IMR-90 (cell line): ENCODE measurements around the gene NANOGP8. TPM values are rescaled to one million over a fixed set of nuclear protein-coding genes. Genes with fewer than 3 reads are reported as not detected.
"Not testable (repeated sequence)": the region's sequence is repeated elsewhere in the genome, so short reads cannot be mapped to it uniquely, and the experiment has no call there.

Source experiments
- ATAC-seq: fragments of 200-7000 bp; cut with Tn5 transposase; 2 replicates; pipeline ENCODE4 v1.9.1; 2020; ENCODE audit warnings: low read depth, mild to moderate bottlenecking, moderate library complexity
- BruUV-seq: library from RNA; stranded (reverse); fragments of 400-500 nt; replicated peaks from 2 replicates; lab custom pipeline; 2021; lab: Mats Ljungman, UMichigan
- CTCF ChIA-PET: fragments of 300-600 bp; formaldehyde crosslinking; extraction: SDS; loops from one replicate; lab custom pipeline; 2021; ENCODE audit warnings: antibody characterized with exemption; lab: Yijun Ruan, JAX
- POLR2A ChIA-PET: fragments of 300-600 bp; sonication (Branson Sonifier 250); formaldehyde crosslinking; loops from one replicate; lab custom pipeline; 2022; ENCODE audit warnings: antibody characterized with exemption; ENCODE audit not compliant: unreplicated experiment; lab: Charles Lee
- DNase-seq: peaks from one replicate; pipeline ENCODE4 v3.0.0; 2013
- H2AFZ ChIP-seq: replicated peaks from 2 replicates; pipeline ENCODE3; 2013; ENCODE audit warnings: low read length, mild to moderate bottlenecking; ENCODE audit not compliant: poor library complexity
- H2AK5ac ChIP-seq: 2 replicates; pipeline ENCODE4 v1.6.1; 2013; ENCODE audit warnings: low read depth, low read length, inconsistent platforms
- H2AK9ac ChIP-seq: replicated peaks from 2 replicates; pipeline ENCODE3; 2013; ENCODE audit warnings: mild to moderate bottlenecking, low read depth, low read length, moderate library complexity; ENCODE audit not compliant: poor library complexity
- H2BK120ac ChIP-seq: 2 replicates; pipeline ENCODE4 v1.6.1; 2013; ENCODE audit warnings: low read depth, low read length, inconsistent platforms
- H2BK15ac ChIP-seq: 3 replicates; pipeline ENCODE4 v1.6.1; 2013; ENCODE audit warnings: low read depth, low read length, inconsistent platforms
- H2BK20ac ChIP-seq: 2 replicates; pipeline ENCODE4 v1.6.1; 2013; ENCODE audit warnings: low read depth, mild to moderate bottlenecking, inconsistent platforms, low read length, moderate library complexity
- H2BK5ac ChIP-seq: 2 replicates; pipeline ENCODE4 v1.6.1; 2013; ENCODE audit warnings: mild to moderate bottlenecking, low read depth, low read length, inconsistent platforms; ENCODE audit not compliant: poor library complexity, severe bottlenecking
- H3K14ac ChIP-seq: replicated peaks from 2 replicates; pipeline ENCODE4 v1.6.1; 2013; ENCODE audit warnings: low read depth, low read length, inconsistent platforms
- H3K18ac ChIP-seq: 2 replicates; pipeline ENCODE4 v1.6.1; 2013; ENCODE audit warnings: low read depth, low read length, control low read depth
- H3K23ac ChIP-seq: 2 replicates; pipeline ENCODE4 v1.6.1; 2013; ENCODE audit warnings: low read depth, low read length, inconsistent platforms
- H3K27ac ChIP-seq: 2 replicates; pipeline ENCODE4 v1.5.1; 2013; ENCODE audit warnings: mild to moderate bottlenecking, control low read depth, low read length; ENCODE audit not compliant: insufficient read depth
- H3K27me3 ChIP-seq: 2 replicates; pipeline ENCODE4 v1.6.1; 2013; ENCODE audit warnings: low read length; ENCODE audit not compliant: control insufficient read depth, insufficient read depth
- H3K36me3 ChIP-seq: 2 replicates; pipeline ENCODE4 v1.6.1; 2013; ENCODE audit warnings: low read length, mixed read lengths; ENCODE audit not compliant: control insufficient read depth, insufficient read depth
- H3K4ac ChIP-seq: 2 replicates; pipeline ENCODE4 v1.6.1; 2013; ENCODE audit warnings: low read depth, low read length, inconsistent platforms
- H3K4me1 ChIP-seq: 2 replicates; pipeline ENCODE4 v1.6.1; 2013; ENCODE audit warnings: low read length, mixed read lengths; ENCODE audit not compliant: control insufficient read depth, insufficient read depth
- H3K4me2 ChIP-seq: 2 replicates; pipeline ENCODE4 v1.6.1; 2013; ENCODE audit warnings: low read depth, mild to moderate bottlenecking, control low read depth, low read length, moderate library complexity
- H3K4me3 ChIP-seq: 2 replicates; pipeline ENCODE4 v1.5.1; 2013; ENCODE audit warnings: low read depth, mild to moderate bottlenecking, control low read depth, low read length, moderate library complexity; ENCODE audit not compliant: insufficient read depth
- H3K56ac ChIP-seq: 2 replicates; pipeline ENCODE4 v1.6.1; 2013; ENCODE audit warnings: low read length, inconsistent platforms; ENCODE audit not compliant: insufficient read depth; ENCODE audit errors: extremely low read depth
- H3K79me1 ChIP-seq, 2 experiments: 2 replicates each; pipeline ENCODE4 v1.6.1; 2013; ENCODE audit warnings: low read length in 2 of 2, inconsistent platforms in 1 of 2, low read depth in 1 of 2
- H3K9ac ChIP-seq: 2 replicates; pipeline ENCODE4 v1.6.1; 2013; ENCODE audit warnings: low read depth, low read length, control low read depth
- H3K9me1 ChIP-seq: 2 replicates; pipeline ENCODE4 v1.6.1; 2013; ENCODE audit warnings: low read length, inconsistent platforms; ENCODE audit not compliant: insufficient read depth
- H3K9me3 ChIP-seq: 2 replicates; pipeline ENCODE4 v1.6.1; 2013; ENCODE audit warnings: low read length; ENCODE audit not compliant: control insufficient read depth, insufficient read depth
- H4K20me1 ChIP-seq: 2 replicates; pipeline ENCODE4 v1.6.1; 2013; ENCODE audit warnings: low read length, inconsistent platforms; ENCODE audit not compliant: insufficient read depth
- H4K5ac ChIP-seq: 2 replicates; pipeline ENCODE4 v1.6.1; 2013; ENCODE audit warnings: mild to moderate bottlenecking, low read depth, low read length, control low read depth
- H4K8ac ChIP-seq, 2 experiments: 2 replicates each; pipeline ENCODE4 v1.6.1; 2013; ENCODE audit warnings: low read depth in 2 of 2, low read length in 2 of 2, control low read depth in 1 of 2, inconsistent platforms in 1 of 2
- H4K91ac ChIP-seq: 2 replicates; pipeline ENCODE4 v1.6.1; 2013; ENCODE audit warnings: low read depth, low read length, inconsistent platforms; ENCODE audit not compliant: insufficient read depth
- WGBS, 2 experiments: methylation state at CpG; one replicate each; pipeline versions ENCODE4 v1.1.5 to v1.1.7; 2013; ENCODE audit warnings: missing lambda C conversion rate in 2 of 2; ENCODE audit not compliant: insufficient read length in 1 of 2; ENCODE audit errors: extremely low coverage in 2 of 2; 5-methylcytosine and 5-hydroxymethylcytosine counted together
- dilution Hi-C: fragments of 300-500 bp; cut with HindIII; formaldehyde crosslinking; loops from one replicate; pipeline ENCODE4 v1.14.3; 2018; ENCODE audit warnings: low sequenced_read_pairs; ENCODE audit not compliant: unreplicated experiment
- in situ Hi-C: fragments of 300-500 bp; cut with MboI; formaldehyde crosslinking; loops from 3 replicates; pipeline ENCODE4 v1.14.3; 2019; ENCODE audit warnings: low sequenced_read_pairs, inconsistent platforms, mixed read lengths
- intact Hi-C: fragments of 100-400 bp; cut with micrococcal nuclease; formaldehyde crosslinking; loops from 2 replicates; pipeline ENCODE4 v1.10.0; 2022
- polyA plus RNA-seq, 3 experiments: library from polyadenylated mRNA; depleted of rRNA; stranded (reverse); fragments of >200 nt; gene quantifications; 2 replicates each; pipeline ENCODE4 v1.2.3, GENCODE V29; 2012; ENCODE audit warnings: low replicate concordance in 1 of 3
- total RNA-seq: library from RNA; depleted of rRNA; stranded (reverse); fragments of >200 nt; gene quantifications from 2 replicates; pipeline ENCODE4 v1.2.3, GENCODE V29; 2012

Gene NANOGP8
- total and polyA plus RNA-seq, 2 of the 4 experiments (the other 2 are of a cell fraction) = not detected

GRCh38 chr15:35081626-35082365, 3.3 kb downstream of the NANOGP8 start:
- H3K23ac ChIP-seq, H2BK5ac ChIP-seq, POLR2A ChIA-PET, H4K8ac ChIP-seq, H3K27me3 ChIP-seq, H3K56ac ChIP-seq, H2AK9ac ChIP-seq, H3K9me1 ChIP-seq, H4K91ac ChIP-seq, H2BK15ac ChIP-seq, H3K4me2 ChIP-seq, H2AFZ ChIP-seq, dilution Hi-C loops, H2BK120ac ChIP-seq, H3K18ac ChIP-seq, H2BK20ac ChIP-seq, H3K4ac ChIP-seq, CTCF ChIA-PET, H3K36me3 ChIP-seq, H4K20me1 ChIP-seq, DNase-seq, intact Hi-C loops, H3K9ac ChIP-seq, H3K4me1 ChIP-seq, H3K14ac ChIP-seq, in situ Hi-C loops, H2AK5ac ChIP-seq, H3K9me3 ChIP-seq, H3K4me3 ChIP-seq, H3K79me1 ChIP-seq, ATAC-seq, H4K5ac ChIP-seq, H3K27ac ChIP-seq, BruUV-seq: not testable (repeated sequence)
- WGBS, 2 experiments = 100% methylated on average over 6 of the region's 45 CpGs; no CpG with 5 or more reads in 1 of the 2 experiments
